HEK293T (cell line): ENCODE data around the gene GAS2L2.
A peak's percentile ranks its signal among the peaks of the same experiment; 100 is the strongest.

ENCODE experiments used
- CTCF ChIA-PET: fragments of 350-600 bp; formaldehyde crosslinking; extraction: SDS; loops from one replicate; lab custom pipeline; 2021; ENCODE audit warnings: antibody characterized with exemption, inconsistent platforms; lab: Yijun Ruan, JAX
- POLR2A ChIA-PET: fragments of 350-600 bp; formaldehyde crosslinking; extraction: SDS; loops from one replicate; lab custom pipeline; 2020; ENCODE audit warnings: antibody characterized with exemption, inconsistent platforms; lab: Yijun Ruan, JAX
- DNase-seq: peaks from one replicate; pipeline ENCODE4 v3.0.0; 2012; ENCODE audit warnings: mixed read lengths; ENCODE audit errors: extremely low spot score
- ARNT ChIP-seq: fragments of 450-650 bp; IDR thresholded peaks from 2 replicates; pipeline ENCODE4 v1.6.1; 2017; ENCODE audit warnings: mild to moderate bottlenecking
- BHLHE40 ChIP-seq: fragments of 450-650 bp; IDR thresholded peaks from 2 replicates; pipeline ENCODE4 v1.6.1; 2016; ENCODE audit warnings: mild to moderate bottlenecking, moderate library complexity, borderline replicate concordance
- CTBP1 ChIP-seq: fragments of 450-650 bp; IDR thresholded peaks from 2 replicates; pipeline ENCODE4 v1.6.1; 2016; ENCODE audit warnings: borderline replicate concordance
- ELF4 ChIP-seq: fragments of 450-650 bp; IDR thresholded peaks from 2 replicates; pipeline ENCODE4 v1.6.1; 2017; ENCODE audit warnings: antibody characterized with exemption
- FOXA1 ChIP-seq: fragments of 450-650 bp; IDR thresholded peaks from 2 replicates; pipeline ENCODE4 v1.6.1; 2016; ENCODE audit warnings: mild to moderate bottlenecking
- FOXK2 ChIP-seq: fragments of 450-650 bp; IDR thresholded peaks from 2 replicates; pipeline ENCODE4 v1.6.1; 2016; ENCODE audit warnings: mild to moderate bottlenecking
- FOXM1 ChIP-seq: fragments of 450-650 bp; IDR thresholded peaks from 2 replicates; pipeline ENCODE4 v1.6.1; 2017; ENCODE audit warnings: mild to moderate bottlenecking, borderline replicate concordance
- HDGF ChIP-seq: fragments of 450-650 bp; IDR thresholded peaks from 2 replicates; pipeline ENCODE4 v1.6.1; 2017; ENCODE audit warnings: antibody characterized with exemption, borderline replicate concordance
- L3MBTL2 ChIP-seq: fragments of 450-650 bp; conservative IDR thresholded peaks from 2 replicates; pipeline ENCODE4 v1.6.1; 2016; ENCODE audit warnings: mild to moderate bottlenecking
- LEF1 ChIP-seq: fragments of 450-650 bp; IDR thresholded peaks from 2 replicates; pipeline ENCODE4 v1.6.1; 2017; ENCODE audit warnings: mild to moderate bottlenecking, borderline replicate concordance
- NFRKB ChIP-seq: fragments of 450-650 bp; IDR thresholded peaks from 2 replicates; pipeline ENCODE4 v1.6.1; 2016; ENCODE audit warnings: mild to moderate bottlenecking, moderate library complexity
- PKNOX1 ChIP-seq: fragments of 450-650 bp; IDR thresholded peaks from 2 replicates; pipeline ENCODE4 v1.6.1; 2016
- SP1 ChIP-seq: fragments of 450-650 bp; IDR thresholded peaks from 2 replicates; pipeline ENCODE4 v1.6.1; 2017
- SUZ12 ChIP-seq: fragments of 450-650 bp; IDR thresholded peaks from 2 replicates; pipeline ENCODE4 v1.6.1; 2016; ENCODE audit warnings: mild to moderate bottlenecking
- TARDBP ChIP-seq: fragments of 450-650 bp; IDR thresholded peaks from 2 replicates; pipeline ENCODE4 v1.6.1; 2016
- ZNF384 ChIP-seq: fragments of 450-650 bp; IDR thresholded peaks from 2 replicates; pipeline ENCODE4 v1.6.1; 2016

Gene GAS2L2

DNA sequence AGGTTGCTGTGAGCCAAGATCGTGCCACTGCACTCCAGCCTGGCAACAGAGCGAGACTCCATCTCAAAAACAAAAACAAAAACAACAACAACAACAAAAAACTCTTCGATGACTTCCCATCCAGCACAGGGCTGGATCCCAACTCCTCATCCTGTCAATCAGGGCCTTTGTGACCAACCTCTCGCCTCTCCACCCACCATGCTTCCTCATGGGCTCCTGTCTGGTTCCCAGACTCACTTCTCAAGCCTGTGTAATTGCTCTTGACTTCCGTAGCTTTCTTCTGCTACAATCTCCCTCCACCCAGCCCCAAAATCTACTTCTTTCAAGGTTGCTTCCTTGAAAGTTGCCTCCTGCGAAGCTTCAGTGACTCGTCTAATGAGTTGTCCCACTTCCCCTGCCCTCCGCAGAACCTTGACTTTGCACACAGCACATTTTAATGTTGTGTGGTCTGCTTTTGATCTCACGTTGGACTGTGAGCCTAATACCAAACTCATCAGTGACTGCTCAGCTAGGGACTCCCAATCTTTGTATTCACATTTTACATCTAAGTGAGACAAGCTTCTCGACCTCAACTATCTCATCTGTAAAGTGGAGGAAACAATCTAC is 22.5 kb downstream of the GAS2L2 start:
- CTCF ChIA-PET: interaction anchor here (1.2 kb wide), 1 partner anchor 17 kb away, joined by 3 read pairs; no protein-coding TSS in a partner anchor
- POLR2A ChIA-PET: interaction anchor here (0.9 to 1.4 kb wide), 3 partner anchors 13 to 152 kb away, joined by 3 to 4 read pairs (median 4); partner anchors contain the start of genes PEX12 and TAF15
- TF ChIP-seq PKNOX1: peak; percentile 55
- no peak for TF ChIP-seq L3MBTL2
- no peak for TF ChIP-seq BHLHE40
- no peak for TF ChIP-seq FOXA1
- DNase-seq: no peak

- POLR2A ChIA-PET: no interaction called here
- CTCF ChIA-PET: no interaction called here
- no peak for DNase-seq
- no peak for TF ChIP-seq ZNF384
- no peak for TF ChIP-seq CTBP1
- TF ChIP-seq TARDBP: no peak
- no peak for TF ChIP-seq SP1
- TF ChIP-seq HDGF: no peak
- TF ChIP-seq PKNOX1: no peak
- no peak for TF ChIP-seq ARNT
- no peak for TF ChIP-seq NFRKB
- no peak for TF ChIP-seq FOXM1
- TF ChIP-seq ELF4: no peak
- TF ChIP-seq LEF1: no peak
- no peak for TF ChIP-seq L3MBTL2
- no peak for TF ChIP-seq FOXA1
- no peak for TF ChIP-seq BHLHE40
- TF ChIP-seq FOXK2: no peak
- TF ChIP-seq SUZ12: no peak
Measured at GRCh38 chr17:35729405-35729833, 23.6 kb downstream of the GAS2L2 start.

DNA sequence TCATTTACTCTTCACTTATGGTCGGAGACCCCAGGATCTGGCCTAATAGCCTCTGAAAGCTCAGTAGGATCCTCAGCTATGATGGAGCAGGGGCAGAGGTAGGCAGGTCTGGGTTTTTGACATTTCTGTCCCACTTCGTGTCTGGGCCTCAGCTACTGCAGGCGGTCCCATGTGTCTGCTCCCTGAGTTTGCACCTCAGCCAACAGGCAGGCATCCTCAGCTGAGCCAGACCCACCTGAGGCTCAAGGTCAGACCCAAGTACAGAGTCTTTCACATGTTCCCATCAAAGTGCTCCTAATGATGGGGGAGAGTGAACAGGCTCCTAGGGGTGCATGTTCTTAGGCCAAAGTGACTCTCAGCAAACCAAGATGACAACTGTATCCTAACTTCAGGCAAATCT is 24.5 kb downstream of the GAS2L2 start:
- POLR2A ChIA-PET: no interaction called here
- TF ChIP-seq FOXA1: no peak
- TF ChIP-seq BHLHE40: no peak
- TF ChIP-seq ZNF384: no peak
- no peak for TF ChIP-seq ARNT
- no peak for TF ChIP-seq LEF1
- TF ChIP-seq HDGF: no peak
- TF ChIP-seq FOXM1: no peak
- no peak for TF ChIP-seq L3MBTL2
- TF ChIP-seq TARDBP: no peak
- no peak for TF ChIP-seq PKNOX1
- no peak for TF ChIP-seq CTBP1
- TF ChIP-seq SP1: no peak
- no peak for TF ChIP-seq NFRKB
- no peak for TF ChIP-seq FOXK2
- CTCF ChIA-PET: interaction anchor here (1.0 kb wide), 1 partner anchor 11 kb away, joined by 3 read pairs; no protein-coding TSS in a partner anchor
- DNase-seq: no peak

DNA sequence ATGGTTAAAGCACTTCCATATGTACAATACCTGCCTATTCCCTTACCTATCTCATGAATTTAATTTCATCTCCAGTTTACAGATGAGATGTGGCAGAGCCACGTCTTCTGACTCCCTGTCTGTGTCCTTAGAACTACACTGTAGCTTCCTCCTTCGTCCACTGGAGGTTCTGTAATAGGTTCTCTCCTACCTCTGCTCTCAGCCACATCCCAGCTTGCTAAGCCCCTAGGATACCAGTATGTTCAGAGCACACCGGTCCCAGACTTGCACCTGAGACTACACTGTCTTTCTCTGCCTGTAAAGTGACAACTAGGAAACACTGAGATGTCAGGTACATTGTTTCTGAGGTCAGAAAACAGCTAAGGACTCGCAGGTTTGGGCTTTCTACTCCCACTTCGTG is 25.4 kb downstream of the GAS2L2 start:
- TF ChIP-seq FOXM1 (no peak), L3MBTL2 (no peak), NFRKB (no peak), PKNOX1 (no peak), SUZ12 (no peak), FOXA1 (no peak), TARDBP (no peak), FOXK2 (no peak), SP1 (no peak), ELF4 (no peak), ZNF384 (no peak), ARNT (no peak), HDGF (no peak), CTBP1 (no peak), BHLHE40 (no peak), LEF1 (no peak)
- no peak for DNase-seq
- POLR2A ChIA-PET: interaction anchor here (1.1 to 1.7 kb wide), 2 partner anchors 139 to 149 kb away, joined by 3 to 6 read pairs; partner anchors contain the start of gene PEX12
- CTCF ChIA-PET: interaction anchor here (0.7 to 1.4 kb wide), 3 partner anchors 12 to 114 kb away, joined by 3 to 5 read pairs (median 4); no protein-coding TSS in a partner anchor

GRCh38 chr17:35726953-35727460 is 26.0 kb downstream of the GAS2L2 start:
- no peak for TF ChIP-seq BHLHE40
- no peak for TF ChIP-seq FOXK2
- TF ChIP-seq PKNOX1: no peak
- TF ChIP-seq HDGF: no peak
- no peak for TF ChIP-seq TARDBP
- no peak for TF ChIP-seq NFRKB
- TF ChIP-seq CTBP1: no peak
- no peak for TF ChIP-seq SUZ12
- no peak for TF ChIP-seq L3MBTL2
- TF ChIP-seq FOXA1: no peak
- TF ChIP-seq ZNF384: no peak
- TF ChIP-seq ELF4: no peak
- TF ChIP-seq FOXM1: no peak
- TF ChIP-seq LEF1: no peak
- no peak for TF ChIP-seq SP1
- TF ChIP-seq ARNT: no peak

More at GRCh38 chr17:35726953-35727460, 26.0 kb downstream of the GAS2L2 start:
- POLR2A ChIA-PET: interaction anchor here (1.1 to 1.7 kb wide), 2 partner anchors 138 to 148 kb away, joined by 3 to 6 read pairs; partner anchors contain the start of gene PEX12
- CTCF ChIA-PET: interaction anchor here (0.7 to 1.4 kb wide), 4 partner anchors 11 to 138 kb away, joined by 3 to 5 read pairs (median 4); no protein-coding TSS in a partner anchor
- DNase-seq: no peak
